GM11168 (cell line): ENCODE results near the gene PKMYT1.

Experiments
- in situ Hi-C: fragments of 300-500 bp; cut with MboI; formaldehyde crosslinking; loops from one replicate; pipeline ENCODE4 v1.12.0; 2022; ENCODE audit warnings: low sequenced_read_pairs; ENCODE audit not compliant: unreplicated experiment

PKMYT1 gene

DNA sequence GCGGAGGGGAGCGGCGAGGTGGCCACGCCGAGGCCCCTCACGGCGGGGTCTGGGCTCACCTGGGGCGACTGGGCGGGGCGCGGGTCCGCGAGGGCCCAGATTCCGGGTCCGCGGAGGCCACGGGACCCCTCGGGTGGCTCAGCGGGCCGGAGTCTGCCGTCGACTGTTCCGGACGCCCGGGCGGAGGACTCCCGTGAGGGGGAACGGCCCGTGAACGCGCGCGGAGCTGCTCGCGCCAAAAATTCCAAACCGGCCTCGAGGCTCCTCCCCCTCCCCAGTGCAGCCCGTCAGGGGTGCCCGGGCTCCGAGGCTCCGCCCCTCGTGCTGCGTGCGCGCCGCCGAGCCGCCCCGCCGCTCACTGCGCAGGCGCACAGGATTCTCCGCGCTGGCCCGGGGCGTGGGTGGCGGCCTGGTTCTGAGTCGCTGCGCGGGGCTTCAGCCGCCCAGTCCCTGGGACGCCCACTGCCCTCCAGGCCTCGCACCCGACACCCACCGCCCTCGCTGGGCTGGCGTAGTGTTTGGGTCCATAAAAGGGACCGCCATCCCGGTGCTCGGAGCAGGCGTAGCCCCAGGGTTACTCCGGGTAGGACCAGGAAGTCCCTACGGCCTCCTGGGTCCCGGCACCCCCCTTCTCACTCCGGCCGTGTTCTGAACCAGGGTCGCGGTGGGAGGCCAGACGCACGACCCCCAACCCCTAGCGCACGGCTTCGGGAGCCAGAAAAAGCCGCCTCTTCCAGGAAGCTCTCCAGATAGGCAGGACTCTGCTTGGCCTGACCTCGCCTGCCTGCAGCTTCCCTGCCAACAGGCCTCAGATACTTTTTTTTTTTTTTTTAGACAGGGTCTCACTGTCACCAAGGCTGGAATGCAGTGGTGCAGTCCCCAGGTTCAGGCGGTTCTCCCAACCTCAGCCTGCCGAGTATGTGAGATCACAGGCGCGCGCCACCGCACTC is at the start of gene PKMYT1:
Gene PKMYT1, minus strand, starts transcription at position 220 of the 950 bp plus-strand sequence. CDS start 789 bp downstream, outside the sequence.
- in situ Hi-C loops, result no loop called here

DNA sequence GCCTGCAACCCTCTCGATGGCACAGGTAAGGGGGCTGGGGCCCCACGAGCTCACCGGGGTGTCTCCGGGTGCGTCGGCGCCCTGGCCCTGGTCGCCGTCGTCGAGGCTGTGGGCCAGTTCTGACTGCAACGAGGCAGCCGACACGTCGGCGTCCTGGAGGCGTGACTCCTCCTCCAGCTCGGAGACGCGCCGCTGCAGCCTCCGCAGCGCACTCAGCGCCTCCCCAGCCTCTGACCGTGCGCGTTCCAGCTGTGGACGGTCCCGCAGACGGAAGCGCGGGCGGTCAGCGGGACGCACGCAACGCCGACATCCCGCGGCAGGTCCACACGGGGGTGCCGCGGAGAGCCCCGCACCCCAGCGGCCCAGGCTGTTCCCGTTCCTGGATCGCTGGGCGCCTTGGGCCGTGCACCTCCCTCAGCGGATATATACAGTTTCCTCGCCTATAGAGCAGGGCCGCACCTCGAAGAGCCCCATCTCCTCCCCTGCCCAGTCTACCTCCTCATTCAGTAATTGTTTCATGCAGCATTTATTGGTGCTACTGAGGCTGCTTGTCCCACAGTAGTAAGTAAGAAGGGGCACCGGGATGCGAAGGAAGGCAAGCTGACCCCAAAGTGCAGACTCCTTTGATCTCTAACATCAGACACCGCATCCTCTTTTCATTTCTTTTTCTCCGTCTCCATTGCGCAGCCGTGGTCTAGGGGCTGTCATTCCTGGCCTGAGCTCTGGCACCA is 49.4 kb upstream of the PKMYT1 start:
- in situ Hi-C loops, result no loop called here

DNA sequence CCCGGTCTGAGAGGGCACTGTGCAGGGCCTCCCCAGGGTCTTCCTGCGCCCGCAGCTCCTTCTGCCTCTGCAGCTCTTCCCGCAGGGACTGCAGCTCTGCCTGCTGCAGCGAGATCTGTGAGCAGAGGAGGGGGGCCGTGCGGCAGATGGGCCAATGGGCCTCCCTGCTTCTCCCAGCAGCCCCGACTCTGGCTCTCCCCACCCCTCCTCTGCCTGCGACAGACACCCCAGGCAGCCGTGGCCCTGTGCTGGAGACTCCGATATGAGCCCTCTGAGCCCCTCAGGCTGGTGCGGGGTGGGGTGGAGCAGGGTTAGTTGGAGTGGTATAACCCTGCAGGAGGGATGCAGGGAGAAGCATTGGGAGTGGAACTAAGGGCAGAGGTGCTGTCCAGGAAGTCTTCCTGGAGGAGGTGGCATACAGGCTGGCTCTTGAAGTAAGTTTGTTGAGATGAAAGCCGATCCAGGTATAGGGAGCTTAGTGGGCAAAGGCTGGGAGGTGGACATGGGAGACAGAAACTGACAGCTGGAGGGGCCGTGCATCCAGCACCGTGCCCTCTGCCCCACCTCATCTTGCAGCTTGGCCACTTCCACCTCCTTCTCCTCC is 48.6 kb upstream of the PKMYT1 start:
- in situ Hi-C loops, result no loop called here

DNA sequence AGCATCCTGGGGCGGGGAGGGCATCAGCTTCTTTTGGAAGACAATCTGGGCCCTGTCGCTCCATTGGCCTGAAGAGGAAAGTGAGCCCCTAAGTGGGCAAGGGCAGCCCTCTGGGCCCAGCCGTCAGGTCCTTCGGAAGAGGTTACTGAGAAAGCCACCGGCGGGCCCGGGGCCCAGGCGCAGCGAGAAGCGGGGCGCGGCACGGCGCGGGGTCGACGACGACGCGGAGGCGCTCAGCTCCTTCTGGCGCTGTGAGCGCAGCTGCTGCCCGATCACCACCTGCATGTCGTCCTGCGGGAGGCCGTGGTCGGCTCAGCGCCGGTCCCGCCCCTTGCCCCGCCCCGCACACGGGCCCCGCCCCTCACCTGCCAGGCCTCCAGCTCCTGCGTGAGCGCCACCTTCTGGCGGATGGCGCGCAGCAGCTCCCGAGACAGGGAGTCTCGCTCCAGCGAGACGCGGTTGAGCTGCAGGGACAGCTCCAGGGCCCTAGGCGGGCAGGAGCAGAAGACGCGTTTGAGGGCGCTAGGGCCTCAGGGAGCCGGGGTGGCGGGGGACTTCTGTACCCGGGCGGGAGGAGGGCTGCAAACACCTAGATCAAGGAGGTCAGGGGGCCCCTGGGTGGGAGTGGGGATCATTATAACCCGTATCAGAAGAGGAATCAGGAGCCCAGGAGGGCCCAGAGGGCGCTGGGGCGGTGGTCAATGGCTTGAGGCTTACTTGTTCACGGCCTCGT is 47.9 kb upstream of the PKMYT1 start:
- in situ Hi-C loops, result no loop called here

DNA sequence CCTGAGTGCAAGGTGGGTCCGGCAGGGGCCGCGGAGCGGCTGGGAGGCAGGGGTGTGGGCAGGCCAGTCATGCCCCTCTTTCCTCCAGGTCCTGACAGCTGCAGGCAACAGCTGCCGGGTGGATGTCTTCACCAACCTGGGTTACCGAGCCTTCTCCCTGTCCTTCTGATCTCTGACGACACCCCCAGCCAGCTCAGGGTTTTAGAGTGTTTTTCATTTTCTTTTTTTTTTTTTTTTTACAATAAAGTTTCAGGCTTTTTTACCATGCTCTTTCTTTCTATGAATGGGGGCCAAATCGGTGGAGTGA is 47.2 kb upstream of the PKMYT1 start:
- in situ Hi-C loops, result no loop called here

DNA sequence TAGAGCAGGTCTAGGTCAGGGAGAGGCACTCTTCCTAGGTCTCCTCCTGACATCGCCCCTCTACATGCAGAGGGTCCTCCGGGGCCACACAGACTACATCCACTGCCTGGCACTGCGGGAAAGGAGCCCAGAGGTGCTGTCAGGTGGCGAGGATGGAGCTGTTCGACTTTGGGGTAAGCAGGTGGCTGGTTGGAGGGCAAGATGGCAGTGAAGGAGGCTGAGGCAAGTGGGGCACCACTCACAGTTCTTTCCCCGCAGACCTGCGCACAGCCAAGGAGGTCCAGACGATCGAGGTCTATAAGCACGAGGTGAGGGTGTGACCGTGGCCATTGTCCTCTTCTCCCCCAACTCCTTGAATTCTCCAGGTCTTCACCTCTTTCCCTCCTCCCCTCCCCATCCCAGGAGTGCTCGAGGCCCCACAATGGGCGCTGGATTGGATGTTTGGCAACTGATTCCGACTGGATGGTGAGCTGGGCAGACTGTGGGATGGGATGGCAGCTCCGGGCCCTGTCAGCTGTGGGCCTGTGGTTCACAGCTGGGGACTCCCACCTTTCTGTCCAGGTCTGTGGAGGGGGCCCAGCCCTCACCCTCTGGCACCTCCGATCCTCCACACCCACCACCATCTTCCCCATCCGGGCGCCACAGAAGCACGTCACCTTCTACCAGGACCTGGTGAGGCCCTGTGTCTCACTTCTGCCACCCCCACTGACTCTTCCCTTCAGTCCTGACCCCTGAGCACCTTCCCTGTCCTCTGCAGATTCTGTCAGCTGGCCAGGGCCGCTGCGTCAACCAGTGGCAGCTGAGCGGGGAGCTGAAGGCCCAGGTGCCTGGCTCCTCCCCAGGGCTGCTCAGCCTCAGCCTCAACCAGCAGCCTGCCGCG is 46.6 kb upstream of the PKMYT1 start:
- in situ Hi-C loops, result no loop called here

DNA sequence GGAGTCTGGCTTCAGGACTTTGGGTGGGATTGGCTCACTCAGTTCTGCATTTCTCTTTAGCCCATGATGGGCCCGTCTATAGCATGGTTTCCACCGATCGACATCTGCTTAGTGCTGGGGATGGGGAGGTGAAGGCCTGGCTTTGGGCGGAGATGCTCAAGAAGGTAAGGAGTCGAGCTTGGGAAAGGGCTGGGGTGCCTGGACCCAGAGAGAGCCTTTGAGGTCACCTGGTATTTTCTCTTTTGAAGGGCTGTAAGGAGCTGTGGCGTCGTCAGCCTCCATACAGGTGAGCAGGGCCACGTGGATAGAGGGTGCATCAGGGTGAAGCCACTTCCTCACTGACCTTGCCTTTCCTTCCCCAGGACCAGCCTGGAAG is 45.7 kb upstream of the PKMYT1 start:
- in situ Hi-C loops, result no loop called here

DNA sequence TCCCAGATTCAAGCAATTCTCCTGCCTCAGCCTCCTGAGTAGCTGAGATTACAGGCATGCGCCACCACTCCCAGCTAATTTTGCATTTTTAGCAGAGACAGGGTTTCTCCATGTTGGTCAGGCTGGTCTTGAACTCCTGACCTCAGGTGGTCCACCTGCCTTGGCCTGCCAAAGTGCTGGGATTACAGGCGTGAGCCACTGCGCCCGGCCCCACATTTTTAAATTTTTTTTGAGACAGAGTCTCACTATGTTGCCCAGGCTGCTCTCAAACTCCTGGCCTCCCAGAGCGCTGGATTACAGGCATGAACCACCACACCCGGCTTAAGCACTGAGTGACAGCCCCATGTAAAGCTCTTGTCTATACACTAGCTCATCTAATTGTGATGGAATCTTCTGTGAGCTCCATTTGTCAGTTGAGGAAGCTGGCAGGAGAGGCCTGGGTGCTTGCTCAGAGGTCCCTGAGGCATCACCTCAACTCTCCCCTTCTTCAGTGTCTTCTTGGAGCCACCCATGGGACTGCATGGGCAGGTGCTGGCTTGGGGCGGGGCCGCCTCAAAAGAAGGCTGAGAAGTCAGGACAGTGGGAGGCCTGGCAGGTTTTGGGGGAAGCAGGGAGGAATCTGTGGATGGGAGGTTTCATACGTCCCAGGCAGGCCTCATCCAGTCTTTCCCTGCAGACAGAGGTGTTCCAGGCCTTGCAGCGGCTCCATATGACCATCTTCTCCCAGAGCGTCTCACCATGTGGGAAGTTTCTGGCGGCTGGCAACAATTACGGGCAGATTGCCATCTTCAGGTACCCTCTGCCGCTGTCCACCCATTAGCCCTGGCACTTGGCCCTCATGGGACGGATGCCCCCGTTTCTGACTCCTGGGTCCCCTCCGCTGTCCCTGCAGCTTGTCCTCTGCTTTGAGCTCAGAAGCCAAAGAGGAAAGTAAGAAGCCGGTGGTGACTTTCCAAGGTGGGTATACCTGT is 45.1 kb upstream of the PKMYT1 start:
- in situ Hi-C loops, result no loop called here

DNA sequence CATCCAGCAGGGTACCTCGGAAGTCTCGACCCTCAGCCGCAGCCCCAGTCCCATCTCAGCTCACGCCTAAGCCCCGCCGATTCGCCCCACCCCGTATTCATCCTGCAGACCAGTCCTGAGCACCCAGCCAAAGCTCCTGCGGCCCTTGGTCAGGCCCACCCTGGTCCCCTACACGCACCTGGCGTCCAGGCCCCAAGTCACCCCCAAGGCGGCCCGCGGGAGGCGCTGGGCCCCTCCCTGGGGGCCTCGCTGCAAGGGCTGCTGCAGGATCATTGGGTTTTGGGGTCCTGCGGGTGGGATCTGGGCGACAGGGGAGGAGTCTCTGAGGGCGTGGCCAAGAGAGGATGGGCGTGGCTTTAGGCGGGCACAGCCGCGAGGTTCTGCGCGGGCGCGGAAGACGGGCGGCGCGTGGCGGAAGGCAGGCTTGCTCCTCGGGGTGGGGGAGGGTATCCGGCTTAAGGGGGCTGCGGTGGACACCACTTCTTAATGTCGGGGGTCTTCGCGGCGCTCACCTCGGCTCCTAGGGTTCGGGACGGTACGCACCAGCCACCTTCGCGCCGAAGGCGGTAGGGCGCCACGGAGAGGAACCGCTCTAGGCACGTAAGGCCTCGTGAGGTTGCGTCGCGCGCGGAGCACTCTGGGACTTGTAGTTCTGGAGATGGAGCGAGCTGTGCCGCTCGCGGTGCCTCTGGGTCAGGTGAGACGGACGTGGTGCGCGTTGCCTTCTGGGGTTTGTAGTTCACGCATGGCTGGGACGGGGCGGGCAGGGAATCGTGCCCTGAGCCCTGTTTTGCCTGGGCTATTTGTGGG is 43.6 kb upstream of the PKMYT1 start, which contains the start of the genes HCFC1R1 and THOC6:
Gene HCFC1R1, minus strand, starts transcription at position 274 of the 810 bp plus-strand sequence. Its CDS starts 1 bp downstream, at position 273.
Gene THOC6, plus strand, starts transcription at position 367 of the 810 bp plus-strand sequence. Its CDS starts 292 bp downstream, at position 659.
- in situ Hi-C loops, result no loop called here

DNA sequence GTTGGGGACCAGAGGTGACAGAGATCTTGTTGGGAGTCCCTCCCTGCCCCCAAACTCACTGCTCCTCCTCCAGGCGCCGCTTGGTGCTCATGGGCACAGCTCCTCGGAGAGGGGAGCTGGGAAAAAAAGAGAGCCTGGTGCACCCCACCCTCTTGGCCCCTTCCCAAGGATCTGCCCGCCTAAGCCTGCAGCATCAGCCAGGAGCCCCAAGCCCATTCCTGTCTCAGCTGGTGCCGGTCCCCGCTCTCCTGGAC is 43.1 kb upstream of the PKMYT1 start:
- in situ Hi-C loops, result no loop called here

DNA sequence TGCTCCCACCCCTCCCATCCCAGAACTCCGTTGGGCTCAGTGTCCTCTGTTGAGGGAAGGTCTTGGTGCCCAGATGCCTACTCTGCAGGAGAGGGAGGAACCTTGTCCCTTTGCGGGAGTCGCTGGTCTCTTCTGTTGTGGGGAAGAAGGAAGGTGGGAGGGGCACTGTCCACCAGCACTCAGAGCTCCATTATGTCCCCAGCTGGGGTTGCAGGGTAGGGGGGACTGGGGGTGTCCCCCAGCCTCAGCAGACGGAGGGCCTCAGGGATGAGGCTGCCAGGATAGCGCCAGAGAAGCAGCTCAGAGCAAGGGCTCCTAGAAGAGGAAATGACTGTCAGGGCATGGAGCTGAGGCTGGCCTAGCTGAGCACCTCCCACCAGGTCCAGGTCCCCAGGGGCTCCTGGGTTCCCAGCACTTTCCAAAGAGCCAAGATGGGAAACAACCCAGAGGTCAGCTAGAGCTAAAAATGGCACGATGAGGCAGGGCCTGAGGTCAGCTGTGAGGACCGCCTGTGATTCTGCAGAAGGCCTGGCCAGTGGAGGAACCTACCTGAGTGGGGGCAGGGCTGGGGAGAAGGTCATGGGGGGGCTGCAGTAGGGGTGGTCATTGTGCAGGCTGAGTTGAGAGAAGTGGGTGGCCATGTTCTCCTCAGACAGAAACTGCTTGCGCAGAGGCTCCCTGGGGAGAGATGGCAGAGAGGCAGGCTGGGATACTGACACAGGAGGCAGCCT is 42.6 kb upstream of the PKMYT1 start:
- in situ Hi-C loops, result no loop called here

DNA sequence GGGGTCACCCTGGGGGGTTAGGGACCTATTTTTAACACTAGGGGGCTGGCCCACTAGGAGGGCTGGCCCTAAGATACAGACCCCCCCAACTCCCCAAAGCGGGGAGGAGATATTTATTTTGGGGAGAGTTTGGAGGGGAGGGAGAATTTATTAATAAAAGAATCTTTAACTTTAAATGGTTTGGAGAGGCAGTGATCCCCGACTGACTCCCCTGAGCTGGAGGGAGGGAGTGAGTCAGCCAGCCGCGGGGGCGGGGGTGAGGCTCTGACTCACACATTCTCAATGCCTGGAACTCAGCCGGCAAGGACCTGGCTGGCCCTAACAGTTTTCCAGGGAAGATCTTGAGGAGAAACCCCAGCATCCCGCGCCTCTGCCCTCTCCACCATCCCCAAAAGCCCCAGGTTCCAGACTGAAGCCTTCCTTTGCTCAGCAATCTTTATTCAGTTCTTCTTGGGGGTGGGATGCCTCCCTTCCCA is 42.0 kb upstream of the PKMYT1 start:
- in situ Hi-C loops, result no loop called here

DNA sequence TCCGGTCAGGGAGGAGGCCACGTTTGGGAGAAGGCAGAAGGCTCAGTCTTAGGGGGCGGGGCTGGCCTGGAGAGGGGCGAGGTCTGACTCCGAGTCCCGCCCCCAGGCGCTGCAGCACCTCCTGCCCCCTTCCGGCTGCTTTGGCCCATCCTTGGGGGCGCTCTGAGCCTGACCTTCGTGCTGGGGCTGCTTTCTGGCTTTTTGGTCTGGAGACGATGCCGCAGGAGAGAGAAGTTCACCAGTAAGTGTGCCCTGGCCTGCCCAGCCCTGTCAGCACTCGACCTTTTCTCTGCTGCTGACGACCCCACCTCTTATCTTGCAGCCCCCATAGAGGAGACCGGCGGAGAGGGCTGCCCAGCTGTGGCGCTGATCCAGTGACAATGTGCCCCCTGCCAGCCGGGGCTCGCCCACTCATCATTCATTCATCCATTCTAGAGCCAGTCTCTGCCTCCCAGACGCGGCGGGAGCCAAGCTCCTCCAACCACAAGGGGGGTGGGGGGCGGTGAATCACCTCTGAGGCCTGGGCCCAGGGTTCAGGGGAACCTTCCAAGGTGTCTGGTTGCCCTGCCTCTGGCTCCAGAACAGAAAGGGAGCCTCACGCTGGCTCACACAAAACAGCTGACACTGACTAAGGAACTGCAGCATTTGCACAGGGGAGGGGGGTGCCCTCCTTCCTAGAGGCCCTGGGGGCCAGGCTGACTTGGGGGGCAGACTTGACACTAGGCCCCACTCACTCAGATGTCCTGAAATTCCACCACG is 41.4 kb upstream of the PKMYT1 start:
- in situ Hi-C loops, result no loop called here

DNA sequence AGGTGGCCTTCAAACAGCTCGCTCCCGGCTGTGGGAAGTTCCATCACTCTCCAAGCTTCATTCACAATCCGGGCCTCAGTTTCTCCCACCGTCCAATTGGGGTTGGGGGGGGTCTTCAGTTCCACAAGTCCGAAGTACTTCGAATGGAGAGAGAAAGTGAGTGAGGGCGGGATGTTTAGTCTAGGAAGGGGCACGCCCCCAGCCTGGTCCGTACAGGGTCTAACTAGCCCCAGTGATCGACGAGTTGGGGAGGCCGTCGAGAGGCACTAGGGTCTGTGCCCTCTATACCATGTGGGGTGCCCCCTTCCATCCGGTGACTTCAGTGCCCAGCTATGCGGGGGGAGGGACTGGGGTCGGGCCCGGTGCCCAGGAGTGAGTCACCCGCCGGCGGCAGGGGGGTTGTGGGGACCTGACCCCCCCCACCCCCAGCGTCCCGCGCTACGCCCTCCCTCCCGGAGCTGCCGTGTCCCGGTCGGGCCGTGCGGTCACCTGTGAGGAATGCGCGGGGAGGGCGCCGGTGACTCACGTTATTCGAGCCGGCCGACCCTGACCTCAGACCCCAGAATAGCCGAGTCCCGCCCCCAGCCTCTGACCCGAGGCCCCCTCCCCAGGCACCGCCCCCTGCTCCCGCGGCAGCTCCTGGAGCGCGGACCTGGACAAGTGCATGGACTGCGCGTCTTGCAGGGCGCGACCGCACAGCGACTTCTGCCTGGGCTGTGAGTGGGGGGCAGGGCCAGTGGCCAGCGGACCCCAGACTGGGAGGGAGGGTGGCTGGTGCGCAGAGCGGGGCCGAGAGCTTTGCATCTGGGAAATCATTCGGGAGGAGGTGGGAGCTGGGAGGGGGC is 40.6 kb upstream of the PKMYT1 start:
- in situ Hi-C loops, result no loop called here

DNA sequence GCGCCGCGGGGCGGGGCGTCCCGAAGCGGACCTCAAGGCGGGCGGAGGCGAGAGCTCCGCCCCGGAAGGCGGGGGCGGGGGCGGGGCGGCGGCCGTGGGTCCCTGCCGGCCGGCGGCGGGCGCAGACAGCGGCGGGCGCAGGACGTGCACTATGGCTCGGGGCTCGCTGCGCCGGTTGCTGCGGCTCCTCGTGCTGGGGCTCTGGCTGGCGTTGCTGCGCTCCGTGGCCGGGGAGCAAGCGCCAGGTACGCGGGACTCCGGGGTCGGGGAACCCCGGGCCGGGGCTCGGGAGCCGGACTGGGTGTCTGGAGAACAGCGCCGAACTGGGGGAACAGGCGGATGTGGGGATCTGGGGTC is 40.0 kb upstream of the PKMYT1 start, which contains the start of gene TNFRSF12A:
Gene TNFRSF12A, plus strand, starts transcription at position 122 of the 357 bp plus-strand sequence. Its CDS starts 30 bp downstream, at position 152.
- in situ Hi-C loops, result no loop called here
